Uterus (tissue), 4 donors: ENCODE measurements around the gene OR2M5. TPM values are rescaled to one million over a fixed set of nuclear protein-coding genes. Genes with fewer than 3 reads are reported as not detected.

Source experiments
- DNase-seq, 2 donors: peaks; one replicate each; pipeline ENCODE4 v3.0.0-alpha.2; 2019 to 2020
- H3K27ac ChIP-seq, 2 donors: fragments of 200-600 bp; sonication (generic); 1 replicate in 1 of 2; 2 replicates in 1 of 2; pipeline ENCODE4 v1.5.1; 2016 to 2018
- H3K27me3 ChIP-seq, 2 donors: fragments of 200-600 bp; sonication (generic); one replicate each; pipeline ENCODE4 v1.5.1; 2018 to 2019; ENCODE audit warnings: control low read depth in 1 of 2
- H3K36me3 ChIP-seq, 2 donors: fragments of 200-600 bp; sonication (generic); one replicate each; pipeline ENCODE4 v1.5.1; 2019; ENCODE audit warnings: control low read depth in 1 of 2
- H3K4me1 ChIP-seq, 2 donors: fragments of 200-600 bp; sonication (generic); one replicate each; pipeline ENCODE4 v1.5.1; 2018 to 2019; ENCODE audit warnings: control low read depth in 1 of 2
- H3K4me3 ChIP-seq, 2 donors: fragments of 200-600 bp; sonication (generic); 1 replicate in 1 of 2; 2 replicates in 1 of 2; pipeline ENCODE4 v1.5.1; 2018 to 2019; ENCODE audit warnings: mild to moderate bottlenecking in 1 of 2
- H3K9me3 ChIP-seq, 2 donors: fragments of 200-600 bp; sonication (generic); one replicate each; pipeline ENCODE4 v1.5.1; 2019; ENCODE audit warnings: control low read depth in 1 of 2
- CTCF ChIP-seq, 4 experiments: fragments of 200-600 bp in 2 of 4; fragments of 450-650 bp in 2 of 4; sonication (generic) in 2 of 4; IDR thresholded peaks; one replicate each; pipeline ENCODE4 v1.5.1; 2016 to 2019; ENCODE audit warnings: antibody characterized with exemption in 4 of 4, mild to moderate bottlenecking in 2 of 4, moderate library complexity in 1 of 4
- POLR2A ChIP-seq, 2 donors: fragments of 450-650 bp; IDR thresholded peaks; one replicate each; pipeline ENCODE4 v1.6.1; 2016; ENCODE audit warnings: antibody characterized with exemption in 2 of 2, mild to moderate bottlenecking in 1 of 2, moderate library complexity in 1 of 2
- intact Hi-C: fragments of 100-400 bp; cut with DNase I; formaldehyde crosslinking; loops from one replicate; pipeline ENCODE4 v1.15.1; 2023; ENCODE audit warnings: low total_unique reads
- total RNA-seq, 4 donors: library from RNA; depleted of rRNA in 3 of 4; stranded (reverse); fragments of >200 nt in 3 of 4; gene quantifications; one replicate each; pipeline versions ENCODE4 v1.1.0 to v1.2.4, GENCODE V29; 2014 to 2023
- donor health status: DM: yes; HTN: yes; CAD: no.

The OR2M5 gene
- total RNA-seq, 4 donors from 2014 or later = not detected

GRCh38 chr1:248127653-248128052 lies 17.3 kb upstream of the OR2M5 start:
- TF ChIP-seq POLR2A (IDR thresholded peaks at IDR 0.05) (no peak), CTCF (IDR thresholded peaks at IDR 0.05) (no peak)
- intact Hi-C loops = no loop called here
- no peaks in the 10 kb centered on the region for H3K27me3 ChIP-seq

DNA sequence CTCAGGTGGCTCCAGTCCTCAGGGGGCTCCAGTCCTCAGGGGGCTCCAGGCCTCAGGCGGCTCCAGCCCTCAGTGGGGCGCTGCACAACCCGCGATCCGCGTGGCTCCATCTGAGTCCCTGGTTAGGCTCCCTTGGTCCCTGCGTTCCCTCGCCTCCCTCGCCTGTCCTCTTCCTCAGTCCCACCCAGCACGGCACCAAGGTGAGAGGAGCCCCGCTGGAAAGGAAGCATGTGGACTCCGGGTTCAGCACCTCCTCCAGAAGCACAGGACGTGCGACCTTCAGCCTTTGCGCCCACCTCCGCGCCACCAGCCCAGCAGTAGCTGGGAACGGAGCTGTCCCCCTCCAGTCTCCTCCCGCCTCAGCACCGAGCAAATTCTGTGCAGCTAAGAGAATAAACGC lies 8.1 kb upstream of the OR2M5 start:
- Histone ChIP-seq H3K36me3 (no peaks in the 10 kb centered on the region), H3K27ac (no peak overlapping the region), H3K27me3 (no peaks in the 10 kb centered on the region), H3K9me3 (no peaks in the 10 kb centered on the region), H3K4me3 (no peak overlapping the region), H3K4me1 (no peaks in the 10 kb centered on the region)
- intact Hi-C loops = no loop called here
- no peak for DNase-seq
- TF ChIP-seq CTCF (IDR thresholded peaks at IDR 0.05) = no peak
- TF ChIP-seq POLR2A (IDR thresholded peaks at IDR 0.05) = no peak

More at GRCh38 chr1:248127653-248128052, 17.3 kb upstream of the OR2M5 start:
- no peaks in the 10 kb centered on the region for H3K9me3 ChIP-seq
- H3K4me3 ChIP-seq = no peak overlapping the region
- DNase-seq = no peak
- H3K4me1 ChIP-seq = no peaks in the 10 kb centered on the region
- no peaks in the 10 kb centered on the region for H3K36me3 ChIP-seq
- no peak overlapping the region for H3K27ac ChIP-seq

GRCh38 chr1:248140846-248141245 lies 4.1 kb upstream of the OR2M5 start:
- H3K27ac ChIP-seq = no peak overlapping the region
- intact Hi-C loops = no loop called here
- no peak for DNase-seq
- H3K9me3 ChIP-seq = no peaks in the 10 kb centered on the region
- no peak overlapping the region for H3K4me3 ChIP-seq
- no peaks in the 10 kb centered on the region for H3K36me3 ChIP-seq
- H3K4me1 ChIP-seq = no peaks in the 10 kb centered on the region
- no peaks in the 10 kb centered on the region for H3K27me3 ChIP-seq
- no peak for TF ChIP-seq POLR2A (IDR thresholded peaks at IDR 0.05)
- no peak for TF ChIP-seq CTCF (IDR thresholded peaks at IDR 0.05)

DNA sequence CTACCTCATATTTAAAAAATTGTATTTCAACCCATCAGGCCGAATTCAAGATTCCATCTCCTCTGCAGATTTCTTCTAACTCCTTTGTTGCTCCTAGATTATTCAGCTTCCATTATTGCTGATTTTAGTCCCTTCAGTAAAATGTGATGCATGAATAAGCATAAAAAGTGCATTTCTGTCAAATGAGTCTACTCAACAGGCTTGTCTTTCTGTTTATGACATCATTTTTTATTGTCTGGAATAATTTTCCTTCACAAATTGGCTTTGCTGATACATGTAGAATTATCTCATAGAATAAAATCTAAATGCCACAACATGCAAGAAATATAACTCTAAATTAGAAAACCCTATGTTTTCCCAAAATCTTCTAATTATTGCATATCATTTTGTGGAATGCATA lies 1.6 kb upstream of the OR2M5 start:
- Histone ChIP-seq H3K27ac (no peak overlapping the region), H3K4me3 (no peak overlapping the region), H3K36me3 (no peaks in the 10 kb centered on the region), H3K4me1 (no peaks in the 10 kb centered on the region), H3K27me3 (no peaks in the 10 kb centered on the region), H3K9me3 (no peaks in the 10 kb centered on the region)
- no peak for TF ChIP-seq POLR2A (IDR thresholded peaks at IDR 0.05)
- intact Hi-C loops = no loop called here
- DNase-seq = no peak

GRCh38 chr1:248152056-248152827 lies 7.3 kb downstream of the OR2M5 start:
- H3K4me1 ChIP-seq = no peaks in the 10 kb centered on the region
- intact Hi-C loops = no loop called here
- H3K36me3 ChIP-seq = no peaks in the 10 kb centered on the region
- DNase-seq = no peak
- TF ChIP-seq CTCF (IDR thresholded peaks at IDR 0.05) (no peak), POLR2A (IDR thresholded peaks at IDR 0.05) (no peak)
- no peaks in the 10 kb centered on the region for H3K27me3 ChIP-seq
- no peaks in the 10 kb centered on the region for H3K9me3 ChIP-seq
- no peak overlapping the region for H3K4me3 ChIP-seq
- no peak overlapping the region for H3K27ac ChIP-seq
